ENCODE measurements around the gene CMSS1. TPM values are rescaled to one million over a fixed set of nuclear protein-coding genes. Genes with fewer than 3 reads are reported as not detected.

Gene CMSS1
- total and polyA plus RNA-seq, 8 donors: 2.7 to 33.3 (median 22.1) TPM

DNA sequence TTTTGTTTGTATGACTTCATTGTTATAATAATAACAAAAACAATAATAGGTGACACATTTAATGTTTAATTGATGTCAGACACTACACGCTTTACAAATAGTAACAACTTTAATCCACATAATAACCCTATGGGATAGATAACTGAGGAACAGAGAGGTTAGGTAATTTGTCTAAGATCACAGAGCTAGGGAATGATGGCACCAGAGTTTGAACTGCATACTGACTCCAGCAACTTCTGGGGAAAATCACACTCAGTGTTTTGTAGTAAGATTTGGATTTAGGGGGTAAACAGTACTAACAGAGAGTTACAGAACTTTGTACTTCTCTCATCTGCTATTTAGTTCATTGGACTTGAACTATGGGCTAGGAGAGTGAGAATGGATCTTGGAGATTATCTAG is 66.0 kb downstream of the CMSS1 start:
- Histone ChIP-seq H3K4me3 (no peak overlapping the region), H3K9me3 (no peaks in the 10 kb centered on the region), H3K4me1 (peaks cover 7 to 32% (median 21%) of the 10 kb centered on the region in 4 donors), H3K36me3 (no peaks in the 10 kb centered on the region), H3K27ac (peak overlapping the region in 2 of 5 donors; percentile 18 to 70), H3K27me3 (no peaks in the 10 kb centered on the region)
- TF ChIP-seq POLR2AphosphoS5 (IDR thresholded peaks at IDR 0.05): no peak
- TF ChIP-seq EP300 (IDR thresholded peaks at IDR 0.05): no peak
- no peak for TF ChIP-seq POLR2A (IDR thresholded peaks at IDR 0.05)
- intact Hi-C loops (cut with DNase I; ENCODE audit: low total_unique reads): no loop called here
- WGBS, 5 donors: 93 to 97% (median 94%) methylated on average over 1 of the region's 1 CpG
- no peak for DNase-seq

DNA sequence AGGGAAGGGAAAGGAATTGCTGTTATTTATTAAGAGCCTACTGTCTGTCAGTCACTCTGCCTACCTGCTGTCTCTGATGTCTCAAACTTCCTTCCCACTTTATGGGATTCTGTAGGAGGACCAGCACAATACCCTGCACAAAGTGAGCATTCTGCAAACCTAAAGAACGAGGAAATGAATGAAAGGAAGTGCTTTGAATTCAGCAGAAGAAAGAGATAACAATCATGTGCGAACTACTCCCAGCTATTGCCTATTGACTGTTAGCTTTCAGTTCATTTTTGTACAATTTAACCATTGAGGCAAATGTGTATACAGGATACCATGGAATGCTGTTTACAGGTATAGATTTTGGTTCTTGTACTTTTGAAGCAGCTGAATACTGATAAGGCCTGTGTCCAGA is 66.8 kb downstream of the CMSS1 start:
- intact Hi-C loops (cut with DNase I; ENCODE audit: low total_unique reads): no loop called here
- 13 to 33% (median 32%) methylated on average over 2 of the region's 2 CpGs for WGBS, 5 donors

GRCh38 chr3:99885085-99885484 is 67.4 kb downstream of the CMSS1 start:
- Histone ChIP-seq H3K4me1 (peaks cover 7 to 32% (median 21%) of the 10 kb centered on the region in 4 donors), H3K4me3 (no peak overlapping the region), H3K36me3 (no peaks in the 10 kb centered on the region), H3K27ac (peak overlapping the region in 2 of 5 donors; percentile 18 to 45), H3K27me3 (no peaks in the 10 kb centered on the region), H3K9me3 (no peaks in the 10 kb centered on the region)
- no peak for DNase-seq
- intact Hi-C loops (cut with DNase I; ENCODE audit: low total_unique reads): no loop called here
- WGBS, 5 donors: 92 to 100% (median 100%) methylated on average over 1 of the region's 1 CpG
- TF ChIP-seq POLR2A (IDR thresholded peaks at IDR 0.05) (no peak), POLR2AphosphoS5 (IDR thresholded peaks at IDR 0.05) (no peak), EP300 (IDR thresholded peaks at IDR 0.05) (no peak)
- TF ChIP-seq, protein P1, sequence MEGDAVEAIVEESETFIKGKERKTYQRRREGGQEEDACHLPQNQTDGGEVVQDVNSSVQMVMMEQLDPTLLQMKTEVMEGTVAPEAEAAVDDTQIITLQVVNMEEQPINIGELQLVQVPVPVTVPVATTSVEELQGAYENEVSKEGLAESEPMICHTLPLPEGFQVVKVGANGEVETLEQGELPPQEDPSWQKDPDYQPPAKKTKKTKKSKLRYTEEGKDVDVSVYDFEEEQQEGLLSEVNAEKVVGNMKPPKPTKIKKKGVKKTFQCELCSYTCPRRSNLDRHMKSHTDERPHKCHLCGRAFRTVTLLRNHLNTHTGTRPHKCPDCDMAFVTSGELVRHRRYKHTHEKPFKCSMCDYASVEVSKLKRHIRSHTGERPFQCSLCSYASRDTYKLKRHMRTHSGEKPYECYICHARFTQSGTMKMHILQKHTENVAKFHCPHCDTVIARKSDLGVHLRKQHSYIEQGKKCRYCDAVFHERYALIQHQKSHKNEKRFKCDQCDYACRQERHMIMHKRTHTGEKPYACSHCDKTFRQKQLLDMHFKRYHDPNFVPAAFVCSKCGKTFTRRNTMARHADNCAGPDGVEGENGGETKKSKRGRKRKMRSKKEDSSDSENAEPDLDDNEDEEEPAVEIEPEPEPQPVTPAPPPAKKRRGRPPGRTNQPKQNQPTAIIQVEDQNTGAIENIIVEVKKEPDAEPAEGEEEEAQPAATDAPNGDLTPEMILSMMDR (IDR thresholded peaks at IDR 0.05): no peak

More for the DNA sequence above, 66.8 kb downstream of the CMSS1 start:
- Histone ChIP-seq H3K4me3 (no peak overlapping the region), H3K4me1 (peaks cover 7 to 32% (median 21%) of the 10 kb centered on the region in 4 donors), H3K27ac (peak overlapping the region in 2 of 5 donors; percentile 18 to 45), H3K36me3 (no peaks in the 10 kb centered on the region), H3K9me3 (no peaks in the 10 kb centered on the region), H3K27me3 (no peaks in the 10 kb centered on the region)
- DNase-seq: no peak
- TF ChIP-seq, protein P1 (IDR thresholded peaks at IDR 0.05): no peak
- no peak for TF ChIP-seq EP300 (IDR thresholded peaks at IDR 0.05)
- no peak for TF ChIP-seq POLR2AphosphoS5 (IDR thresholded peaks at IDR 0.05)
- no peak for TF ChIP-seq POLR2A (IDR thresholded peaks at IDR 0.05)

- no peak for TF ChIP-seq POLR2A (IDR thresholded peaks at IDR 0.05)
- TF ChIP-seq, protein P1 (IDR thresholded peaks at IDR 0.05): no peak
- no peak for TF ChIP-seq POLR2AphosphoS5 (IDR thresholded peaks at IDR 0.05)
- no peak for TF ChIP-seq EP300 (IDR thresholded peaks at IDR 0.05)
- 56 to 76% (median 64%) methylated on average over 3 of the region's 3 CpGs for WGBS, 5 donors
- H3K9me3 ChIP-seq: no peaks in the 10 kb centered on the region
- H3K27me3 ChIP-seq: no peaks in the 10 kb centered on the region
- peaks cover 7 to 30% (median 20%) of the 10 kb centered on the region in 4 donors for H3K4me1 ChIP-seq
- intact Hi-C loops (cut with DNase I; ENCODE audit: low total_unique reads): no loop called here
- no peak for DNase-seq
- H3K4me3 ChIP-seq: no peak overlapping the region
- H3K36me3 ChIP-seq: no peaks in the 10 kb centered on the region
- H3K27ac ChIP-seq: no peak overlapping the region
Measured at GRCh38 chr3:99885851-99886250, 68.2 kb downstream of the CMSS1 start.

GRCh38 chr3:99891610-99892285 is 74.1 kb downstream of the CMSS1 start:
- intact Hi-C loops (cut with DNase I; ENCODE audit: low total_unique reads): no loop called here
- DNase-seq: no peak
- WGBS, 5 donors: 78 to 91% (median 83%) methylated on average over 2 of the region's 2 CpGs
- H3K27me3 ChIP-seq: no peaks in the 10 kb centered on the region
- H3K4me1 ChIP-seq: peaks cover 0 to 13% (median 3%) of the 10 kb centered on the region in 4 donors
- H3K9me3 ChIP-seq: no peaks in the 10 kb centered on the region
- TF ChIP-seq POLR2AphosphoS5 (IDR thresholded peaks at IDR 0.05) (no peak), POLR2A (IDR thresholded peaks at IDR 0.05) (no peak), EP300 (IDR thresholded peaks at IDR 0.05) (no peak)
- TF ChIP-seq, protein P1 (IDR thresholded peaks at IDR 0.05): no peak
- H3K27ac ChIP-seq: no peak overlapping the region
- H3K36me3 ChIP-seq: no peaks in the 10 kb centered on the region
- H3K4me3 ChIP-seq: no peak overlapping the region
